GM18511 (cell line): Measurements from ENCODE around the gene KRTAP1-1.
"Not testable (repeated sequence)": the region's sequence is repeated elsewhere in the genome, so short reads cannot be mapped to it uniquely, and the experiment has no call there.

ENCODE experiments used
- ATAC-seq: cut with Tn5 transposase; IDR thresholded peaks from one replicate; pipeline ENCODE4 v1.9.1; 2021; ENCODE audit warnings: mild to moderate bottlenecking, moderate library complexity; ENCODE audit not compliant: unreplicated experiment

The KRTAP1-1 gene

DNA sequence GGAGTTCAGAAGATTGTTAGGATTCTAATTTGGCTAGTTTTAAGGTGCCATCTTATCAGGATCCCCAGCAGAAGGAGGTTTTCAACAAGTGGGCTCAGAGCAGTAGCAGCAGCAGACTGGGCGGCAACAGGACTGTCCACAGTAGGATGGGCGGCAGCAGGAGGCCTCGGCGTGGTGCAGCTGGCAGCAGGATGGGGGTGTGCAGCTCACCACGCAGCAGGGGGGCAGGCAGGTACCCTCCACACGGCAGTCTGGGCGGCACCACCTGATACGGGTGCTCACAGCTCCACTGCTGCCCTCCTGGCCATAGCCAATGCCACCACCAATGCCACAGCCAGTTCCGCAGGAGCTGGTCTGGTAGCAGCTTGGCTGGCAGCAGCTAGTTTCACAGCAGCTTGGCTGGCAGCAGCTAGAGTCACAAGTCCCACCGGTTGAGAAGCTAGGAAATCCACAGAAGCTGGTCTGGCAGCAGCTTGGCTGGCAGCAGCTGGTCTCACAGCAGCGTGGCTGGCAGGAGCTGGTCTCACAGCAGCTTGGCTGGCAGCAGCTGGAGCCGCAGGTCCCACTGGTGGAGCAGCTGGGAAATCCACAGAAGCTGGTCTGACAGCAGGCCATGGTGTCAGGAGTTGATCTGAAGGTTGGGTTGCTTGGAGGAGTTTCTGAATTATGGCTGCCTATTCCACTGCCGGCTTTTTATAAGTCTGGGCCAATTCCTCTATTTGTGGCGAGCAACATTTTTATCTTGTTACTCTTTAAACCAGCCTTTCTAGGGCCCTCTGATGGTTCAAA is at the start of gene KRTAP1-1:
TSS of gene KRTAP1-1 (minus strand) at position 668 of the 789 bp plus-strand sequence. CDS start at position 615, 53 bp downstream.
- ATAC-seq: not testable (repeated sequence)

DNA sequence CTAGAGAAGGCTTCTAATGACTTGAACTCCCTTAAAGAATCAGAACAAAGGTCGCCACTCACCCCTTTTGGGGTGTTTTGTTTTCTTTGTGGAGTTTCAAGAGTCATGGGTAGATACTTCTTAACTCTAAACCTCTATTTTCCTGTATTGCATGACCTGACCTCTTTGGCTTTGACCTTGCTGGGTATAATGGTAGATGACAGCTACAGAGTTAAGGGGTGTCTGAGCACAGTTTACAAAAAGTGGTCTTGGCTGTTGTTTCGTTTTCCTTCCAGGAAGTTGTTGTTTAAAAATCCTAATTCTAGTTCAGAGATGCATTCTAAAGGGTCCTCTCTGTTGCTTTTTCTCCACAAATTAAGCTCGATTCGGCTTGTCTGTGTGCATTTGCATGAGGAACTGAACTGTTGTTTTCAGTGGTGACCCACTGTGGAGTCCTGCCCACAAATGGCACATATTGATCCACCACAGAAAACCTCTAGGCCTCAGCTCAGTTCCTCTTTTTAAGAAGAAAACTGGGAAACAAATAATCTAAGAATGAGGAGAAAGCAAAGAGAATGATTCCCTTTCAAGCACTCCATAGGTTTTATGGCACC is 47.6 kb upstream of the KRTAP1-1 start:
- not testable (repeated sequence) for ATAC-seq

DNA sequence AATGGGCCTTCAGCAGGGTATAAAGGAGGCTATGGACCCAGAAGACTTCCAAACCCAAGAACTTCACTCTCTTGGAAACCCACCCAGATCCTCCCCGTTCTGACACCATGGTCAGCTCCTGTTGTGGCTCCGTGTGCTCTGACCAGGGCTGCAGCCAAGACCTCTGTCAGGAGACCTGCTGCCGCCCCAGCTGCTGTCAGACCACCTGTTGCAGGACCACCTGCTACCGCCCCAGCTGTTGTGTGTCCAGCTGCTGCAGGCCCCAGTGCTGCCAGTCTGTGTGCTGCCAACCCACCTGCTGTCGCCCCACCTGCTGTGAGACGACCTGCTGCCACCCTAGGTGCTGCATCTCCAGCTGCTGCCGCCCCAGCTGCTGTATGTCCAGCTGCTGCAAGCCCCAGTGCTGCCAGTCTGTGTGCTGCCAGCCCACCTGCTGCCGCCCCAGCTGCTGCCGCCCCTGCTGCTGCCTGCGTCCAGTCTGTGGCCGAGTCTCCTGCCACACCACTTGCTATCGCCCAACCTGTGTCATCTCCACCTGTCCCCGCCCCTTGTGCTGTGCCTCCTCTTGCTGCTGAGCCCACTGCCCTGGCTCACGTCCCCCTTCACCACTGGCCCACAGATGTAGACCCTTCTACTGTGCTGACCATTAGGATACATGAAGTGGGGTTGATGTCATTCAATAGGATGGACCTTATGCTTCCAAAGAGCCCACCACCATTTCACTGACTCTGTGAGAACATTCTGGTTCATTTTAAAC is 43.0 kb upstream of the KRTAP1-1 start, which contains the start of gene KRTAP4-7:
TSS of gene KRTAP4-7 (plus strand) at position 51 of the 757 bp plus-strand sequence. CDS start at position 108, 57 bp downstream.
- not testable (repeated sequence) for ATAC-seq

DNA sequence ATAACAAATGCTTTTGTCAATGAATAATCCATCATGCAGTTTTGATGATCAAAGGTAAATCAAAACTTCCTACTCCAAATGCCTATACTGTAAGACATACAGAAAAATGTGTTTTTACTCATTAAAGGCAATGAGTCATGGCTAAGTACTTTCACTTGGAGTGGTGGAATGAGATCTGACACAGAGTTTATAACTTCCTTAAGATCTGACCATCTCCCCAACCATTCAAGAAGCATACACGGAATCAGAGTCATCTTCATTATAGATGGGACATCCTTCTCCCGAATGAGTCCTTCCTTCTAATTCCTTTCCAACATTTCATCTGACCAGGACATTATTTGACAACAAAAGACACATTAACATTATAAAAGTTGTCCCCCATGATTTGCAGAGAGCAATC is 42.2 kb upstream of the KRTAP1-1 start:
- not testable (repeated sequence) for ATAC-seq

DNA sequence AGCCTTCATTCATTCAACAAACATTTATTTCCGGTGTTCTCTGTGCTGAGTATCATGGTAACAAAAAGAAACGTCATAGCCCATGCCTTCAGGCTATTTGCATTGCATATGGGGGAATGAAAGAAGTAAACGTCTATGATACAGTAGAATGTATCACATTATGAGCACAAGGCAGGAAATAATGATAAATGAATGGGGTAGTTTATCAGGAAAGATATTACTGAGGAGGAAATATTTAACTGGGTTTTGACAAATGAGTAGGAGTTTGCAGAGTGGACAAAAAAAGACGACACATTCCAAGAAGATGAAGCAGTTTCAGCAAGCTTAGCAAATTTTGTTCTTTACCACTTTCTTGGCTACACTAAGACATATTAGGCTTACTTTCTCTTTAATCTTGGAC is 41.4 kb upstream of the KRTAP1-1 start:
- no peak for ATAC-seq

DNA sequence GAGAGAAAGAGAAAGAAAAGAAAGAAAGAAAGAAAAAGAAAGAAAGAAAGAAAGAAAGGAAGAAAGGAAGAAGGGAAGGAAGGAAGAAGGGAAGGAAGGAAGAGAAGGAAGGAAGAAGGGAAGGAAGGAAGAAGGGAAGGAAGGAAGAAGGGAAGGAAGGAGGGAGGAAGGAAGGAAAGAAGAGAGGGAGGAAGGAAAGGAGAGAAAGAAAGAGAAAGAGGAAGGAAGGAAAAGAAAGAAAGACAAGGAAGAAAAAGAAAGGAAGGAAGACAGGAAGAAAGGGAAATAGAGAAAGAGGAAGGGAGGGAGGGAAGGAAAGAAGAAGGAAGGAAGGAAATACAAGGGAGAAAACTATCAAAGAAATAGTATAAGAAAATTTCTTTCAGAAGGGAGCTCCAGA is 35.5 kb upstream of the KRTAP1-1 start:
- ATAC-seq: no peak

- ATAC-seq: no peak
Observed at GRCh38 chr17:41073676-41074075, 32.4 kb upstream of the KRTAP1-1 start.

DNA sequence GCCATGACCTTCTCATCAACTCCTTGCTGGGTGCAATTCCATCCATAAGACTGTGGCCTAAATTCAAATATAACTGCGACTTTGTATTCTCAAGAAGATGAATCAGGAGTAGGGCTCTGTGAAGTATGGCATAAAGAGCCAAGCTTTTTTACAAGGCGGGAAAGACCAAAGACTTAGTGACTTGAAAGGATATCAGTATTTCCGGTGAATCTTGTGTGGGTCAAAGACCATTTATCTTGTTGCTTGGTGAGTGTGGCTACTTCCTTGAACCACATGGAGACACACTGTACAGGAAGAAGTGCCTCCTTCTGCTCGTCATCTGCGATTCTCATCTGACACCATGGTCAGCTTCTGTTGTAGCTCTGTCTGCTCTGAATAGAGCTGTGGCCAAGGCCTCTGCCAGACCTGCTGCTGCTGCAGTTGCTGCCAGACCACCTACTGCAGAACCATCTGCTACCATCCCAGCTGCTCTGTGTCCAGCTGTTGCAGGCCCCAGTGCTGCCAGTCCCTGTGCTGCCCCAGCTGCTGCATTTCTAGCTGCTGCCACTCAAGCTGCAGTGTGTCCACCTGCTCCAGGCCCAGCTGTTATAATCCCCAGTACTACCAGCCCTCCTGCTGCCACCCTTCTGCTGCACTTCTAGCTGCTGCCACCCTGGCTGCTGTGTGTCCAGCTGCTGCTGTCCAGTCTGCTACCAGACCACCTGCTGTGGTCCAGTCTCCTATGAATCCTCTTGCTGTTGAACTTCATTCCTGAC is 30.5 kb upstream of the KRTAP1-1 start:
- no peak for ATAC-seq

DNA sequence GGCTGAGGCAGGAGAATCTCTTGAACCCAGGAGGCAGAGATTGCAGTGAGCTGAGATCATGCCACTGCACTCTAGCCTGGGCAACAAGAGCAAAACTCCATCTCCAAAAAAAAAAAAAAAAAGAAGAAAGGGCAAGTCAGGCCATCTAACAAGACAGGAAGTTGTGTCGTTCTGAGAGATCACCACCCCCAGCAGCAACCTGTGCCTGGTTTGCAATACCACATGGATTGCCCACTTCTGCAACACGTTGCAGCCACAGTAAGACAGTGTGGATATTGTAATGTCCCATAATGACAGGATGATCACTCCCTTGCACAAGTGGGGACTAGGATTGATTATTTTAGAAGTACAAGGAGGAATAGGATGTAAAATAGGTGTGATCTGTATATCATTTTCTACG is 27.8 kb upstream of the KRTAP1-1 start:
- ATAC-seq: no peak

DNA sequence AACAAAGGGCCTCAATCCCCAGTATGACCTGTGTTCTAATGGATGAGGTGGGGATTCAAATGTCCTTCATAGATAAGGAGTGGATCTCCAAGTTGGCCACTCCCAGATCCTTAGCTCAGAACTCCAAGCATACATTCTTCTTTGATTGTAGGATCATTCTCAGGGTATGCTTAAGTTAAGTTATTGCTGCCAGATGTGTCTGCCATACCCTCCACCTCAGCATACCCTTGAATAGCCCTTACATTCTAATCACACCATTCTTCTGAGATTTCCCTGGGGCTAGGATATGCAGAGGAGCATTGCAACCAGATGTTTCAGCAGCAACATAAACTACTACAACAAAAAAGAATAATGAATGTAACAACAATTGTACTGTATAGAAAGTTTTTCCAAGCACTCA is 26.0 kb upstream of the KRTAP1-1 start:
- no peak for ATAC-seq

GRCh38 chr17:41065829-41066624 is 24.8 kb upstream of the KRTAP1-1 start, which contains the start of gene KRTAP2-4:
TSS of gene KRTAP2-4 (minus strand) at chr17:41065879. CDS start at chr17:41065845, 34 bp downstream.
- ATAC-seq: no peak

- not testable (repeated sequence) for ATAC-seq
Observed at GRCh38 chr17:41065016-41065689, 23.9 kb upstream of the KRTAP1-1 start.

- ATAC-seq: no peak
Observed at GRCh38 chr17:41064301-41064700, 23.1 kb upstream of the KRTAP1-1 start.

DNA sequence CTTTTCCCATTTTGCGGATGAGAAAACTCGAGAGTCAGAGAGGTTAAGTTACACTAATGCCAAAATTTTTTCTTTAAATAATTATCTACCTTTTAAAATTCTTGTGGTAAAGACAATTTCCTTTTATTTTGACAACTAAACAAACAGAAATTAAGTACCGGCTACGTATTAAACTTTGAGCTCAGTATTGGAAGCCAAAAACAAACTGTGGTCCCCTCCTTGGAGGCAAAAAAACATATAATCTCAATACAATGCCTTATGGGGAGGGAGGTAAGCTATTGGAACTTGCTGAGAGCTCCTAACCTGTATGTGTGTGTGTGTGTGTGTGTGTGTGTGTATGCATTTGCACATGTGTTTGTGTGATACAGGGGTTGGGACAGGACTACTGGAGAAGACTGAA is 22.2 kb upstream of the KRTAP1-1 start:
- no peak for ATAC-seq

GRCh38 chr17:41061964-41062363 is 20.7 kb upstream of the KRTAP1-1 start:
- no peak for ATAC-seq

- no peak for ATAC-seq
Observed at GRCh38 chr17:41060052-41060604, 18.9 kb upstream of the KRTAP1-1 start, which contains the start of gene KRTAP2-3. TSS of gene KRTAP2-3 (minus strand) at chr17:41060114. CDS start at chr17:41060050, 64 bp downstream.

GRCh38 chr17:41059276-41060051 is 18.2 kb upstream of the KRTAP1-1 start:
- not testable (repeated sequence) for ATAC-seq

DNA sequence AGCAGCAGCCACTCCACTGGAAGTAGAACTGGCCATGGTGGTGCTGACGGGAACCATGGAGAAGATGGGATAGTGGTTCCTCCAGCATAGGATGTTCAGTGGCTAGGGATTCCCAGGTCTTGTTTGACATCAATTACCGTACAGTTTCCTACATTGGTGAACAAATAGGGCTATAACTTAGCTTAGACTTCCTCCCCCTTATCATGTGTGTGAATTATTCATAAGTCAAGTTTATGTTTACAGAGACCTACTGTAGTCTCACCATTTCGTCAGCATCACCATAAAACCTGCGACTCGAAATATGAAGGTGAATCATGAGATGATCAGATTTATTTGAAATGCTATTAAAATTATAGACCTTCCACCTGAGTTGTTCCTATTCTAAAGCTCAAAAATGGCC is 17.5 kb upstream of the KRTAP1-1 start:
- ATAC-seq: no peak
